GM15510 (cell line): ENCODE measurements around the gene ATXN10.

ENCODE experiments used
- POLR2A ChIP-seq: IDR thresholded peaks from 3 replicates; pipeline ENCODE4 v1.6.1; 2011; ENCODE audit warnings: borderline replicate concordance; ENCODE audit not compliant: insufficient read length; ENCODE audit errors: extremely low read depth

ATXN10 gene

DNA sequence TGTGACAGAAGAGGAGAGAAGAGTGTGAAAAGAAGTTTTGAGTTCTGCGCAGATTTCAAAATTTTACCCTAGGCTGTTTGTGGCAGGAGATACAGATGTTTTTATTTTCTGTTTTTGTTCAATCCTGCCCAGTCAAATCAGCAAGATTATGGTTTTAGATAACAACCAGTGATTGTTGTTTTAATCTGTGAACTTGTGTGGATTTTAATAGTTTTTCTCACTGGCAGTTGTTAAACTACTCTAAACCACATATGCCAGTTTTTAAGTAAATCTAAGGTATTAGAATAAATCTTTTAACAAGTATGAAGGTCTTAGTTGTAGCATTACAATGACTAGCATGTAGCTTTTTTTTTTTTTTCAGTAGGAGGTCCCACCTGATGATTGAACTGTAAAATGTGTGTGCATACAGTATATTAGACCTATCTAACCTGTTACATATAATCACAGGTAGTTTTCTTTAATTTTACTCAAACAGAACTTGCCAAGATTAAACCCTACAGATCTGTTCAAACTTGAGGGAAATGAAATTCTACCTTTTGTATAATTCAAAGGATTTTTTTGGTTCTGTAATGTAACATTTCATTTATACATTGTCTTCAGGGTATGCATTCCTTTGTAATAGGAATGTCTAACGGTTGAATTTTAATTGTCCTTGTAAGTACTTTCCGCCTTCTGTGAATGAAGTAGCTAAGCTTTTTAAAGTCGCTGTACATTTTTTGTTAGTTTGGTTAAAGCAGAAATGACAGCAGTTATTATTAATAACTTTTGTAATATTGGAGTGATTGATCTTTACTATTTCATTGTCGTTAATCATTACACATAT is 13.3 kb downstream of the ATXN10 start:
- no peak for TF ChIP-seq POLR2A

DNA sequence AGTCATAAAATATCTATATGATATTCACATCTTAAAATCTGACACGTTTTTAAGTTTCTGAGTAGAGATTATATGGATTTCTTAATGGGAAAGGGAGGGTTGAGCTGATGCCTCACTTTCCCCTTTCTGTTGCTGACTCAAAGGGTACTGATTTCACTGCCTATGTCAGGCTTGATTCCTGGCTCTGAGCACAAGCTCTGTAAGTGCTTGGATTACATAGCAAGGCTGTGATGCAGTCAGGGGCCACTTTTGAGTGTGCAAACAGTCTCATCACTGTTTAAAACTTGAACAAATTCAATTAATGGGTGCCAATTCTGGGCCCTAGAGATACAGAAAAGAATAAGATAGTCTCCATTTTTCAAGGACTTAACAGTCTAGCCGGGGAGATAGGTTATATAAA is 14.4 kb downstream of the ATXN10 start:
- TF ChIP-seq POLR2A: no peak

DNA sequence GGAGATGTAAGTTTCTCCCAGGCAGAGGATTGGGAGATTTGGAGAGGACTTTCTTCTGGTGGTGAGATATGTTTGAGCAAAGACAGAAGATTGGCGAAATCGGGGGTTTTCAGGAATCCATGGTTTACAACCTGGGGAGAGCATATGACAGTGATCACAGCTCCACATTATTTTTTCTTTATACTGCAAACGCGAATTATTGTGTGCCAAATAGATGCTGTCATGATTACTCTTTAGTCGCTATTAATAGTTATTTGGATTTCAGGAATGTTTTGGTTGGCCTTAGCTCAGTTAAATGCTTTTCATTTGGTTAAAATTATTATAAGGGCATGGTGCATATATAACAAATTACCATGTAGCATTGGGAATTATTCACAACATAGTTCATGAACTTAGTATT is 15.2 kb downstream of the ATXN10 start:
- TF ChIP-seq POLR2A: no peak

DNA sequence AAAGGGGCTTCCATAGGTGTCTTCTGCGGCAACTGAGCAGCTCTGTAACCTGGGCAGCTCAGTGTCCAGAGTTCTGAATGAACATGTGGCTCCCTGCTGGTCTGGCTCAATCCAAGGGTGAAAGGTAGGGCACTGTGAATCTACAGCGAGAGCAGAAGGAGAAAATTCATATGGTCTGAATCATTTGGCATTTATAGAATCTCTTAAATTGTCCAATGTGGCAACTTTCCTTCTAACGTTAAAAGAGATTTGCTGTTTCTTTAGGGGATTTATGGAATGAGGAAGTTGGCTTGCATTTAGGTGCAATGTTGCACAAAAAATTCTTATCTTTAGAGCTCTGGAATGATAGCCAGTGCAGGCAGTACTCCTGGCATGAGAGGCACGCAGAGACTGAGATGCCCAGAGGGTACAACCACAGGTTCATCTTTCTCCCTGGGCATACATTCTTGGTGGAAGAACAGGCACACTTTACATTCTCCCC is 17.0 kb downstream of the ATXN10 start:
- no peak for TF ChIP-seq POLR2A

DNA sequence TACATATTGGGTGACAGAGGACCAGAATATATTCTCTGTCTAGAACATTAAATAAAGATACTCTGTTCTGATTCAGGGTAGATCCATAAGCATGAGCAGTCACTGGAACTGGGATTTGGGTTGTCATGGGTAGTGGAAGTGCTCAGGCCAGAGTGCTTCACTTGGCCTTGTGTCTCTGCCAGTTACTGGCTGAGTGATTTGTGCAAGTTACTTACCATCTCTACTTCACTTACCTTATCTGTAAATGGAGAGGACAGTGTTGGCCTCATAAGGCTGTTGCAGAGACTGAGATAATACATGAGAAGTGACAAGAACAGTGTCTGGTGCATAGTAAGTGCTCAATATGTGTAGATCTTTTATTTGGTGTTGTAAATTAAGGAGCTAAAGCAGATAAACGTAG is 17.6 kb downstream of the ATXN10 start:
- TF ChIP-seq POLR2A: no peak

DNA sequence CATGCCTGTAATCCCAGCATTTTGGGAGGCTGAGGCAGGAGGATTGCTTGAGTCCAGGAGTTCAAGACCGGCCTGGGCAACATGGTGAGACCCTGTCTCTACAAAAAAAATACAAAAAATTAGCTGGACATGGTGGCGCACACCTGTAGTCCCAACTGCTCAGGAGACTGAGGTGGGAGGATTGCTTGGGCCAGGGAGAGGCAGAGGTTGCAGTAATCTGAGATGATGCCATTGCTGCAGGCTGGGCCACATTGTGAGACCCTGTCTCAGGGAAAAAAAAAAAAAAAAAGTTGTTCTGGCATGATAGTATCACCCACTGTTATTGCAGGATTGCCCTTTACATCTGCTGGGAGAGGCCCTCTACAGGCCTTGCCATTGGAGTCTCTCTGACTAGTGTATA is 18.4 kb downstream of the ATXN10 start:
- no peak for TF ChIP-seq POLR2A

DNA sequence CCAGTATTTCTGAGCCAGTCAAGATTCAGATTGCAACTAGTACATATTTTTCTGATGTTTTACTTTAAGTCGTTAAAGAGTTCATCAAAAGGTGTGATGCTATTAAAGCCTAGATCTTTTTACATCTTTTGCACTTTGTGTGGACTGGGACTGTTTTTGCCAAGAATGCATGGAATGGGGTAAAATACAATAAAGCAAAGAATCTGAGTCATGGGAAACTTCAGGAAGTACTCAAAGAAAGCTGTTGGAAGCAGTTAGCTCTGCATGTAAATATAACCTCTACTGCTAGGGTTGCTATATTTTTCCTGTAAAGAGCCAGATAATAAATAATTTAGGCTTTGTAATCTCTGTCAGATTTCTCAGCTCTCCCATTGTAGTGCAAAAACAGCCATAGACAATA is 20.9 kb downstream of the ATXN10 start:
- TF ChIP-seq POLR2A: no peak

DNA sequence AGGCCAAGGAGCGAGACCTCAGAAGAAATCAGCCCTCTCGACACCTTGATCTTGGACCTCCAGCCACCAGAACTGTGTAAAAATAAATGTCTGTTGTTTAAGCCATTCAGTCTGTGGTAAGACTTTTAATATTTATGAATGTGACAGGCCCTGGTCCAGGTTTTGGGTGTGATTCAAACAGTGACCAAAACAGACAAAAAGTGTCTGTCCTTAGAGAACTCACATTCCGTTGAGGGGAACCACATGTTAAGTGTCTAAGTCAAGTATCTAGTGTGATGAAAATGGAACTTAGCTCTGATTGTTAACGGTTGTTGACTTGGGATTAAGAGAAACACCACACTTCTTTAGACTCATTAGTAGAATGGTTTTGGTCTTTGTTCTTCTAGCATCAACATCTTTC is 22.2 kb downstream of the ATXN10 start:
- TF ChIP-seq POLR2A: no peak

DNA sequence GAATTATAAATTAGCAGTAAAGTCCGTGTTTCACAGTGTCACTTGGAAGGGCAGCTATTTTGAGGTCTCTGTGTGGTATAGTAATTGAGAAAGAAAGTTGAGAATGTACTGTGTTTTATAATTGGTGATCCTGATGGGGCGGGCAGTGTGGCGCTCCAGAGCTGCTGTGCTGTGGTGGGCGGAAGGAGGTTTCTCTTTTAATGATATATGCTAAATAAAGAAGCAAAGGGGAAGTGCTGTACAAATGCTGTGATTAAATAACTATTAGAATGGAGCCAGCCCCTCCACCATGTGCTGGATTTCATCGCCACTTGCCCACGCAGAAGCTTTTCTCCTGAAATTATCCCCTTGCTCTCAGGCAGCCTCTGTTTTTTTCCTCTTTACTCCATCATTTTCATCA is 24.6 kb downstream of the ATXN10 start:
- no peak for TF ChIP-seq POLR2A

DNA sequence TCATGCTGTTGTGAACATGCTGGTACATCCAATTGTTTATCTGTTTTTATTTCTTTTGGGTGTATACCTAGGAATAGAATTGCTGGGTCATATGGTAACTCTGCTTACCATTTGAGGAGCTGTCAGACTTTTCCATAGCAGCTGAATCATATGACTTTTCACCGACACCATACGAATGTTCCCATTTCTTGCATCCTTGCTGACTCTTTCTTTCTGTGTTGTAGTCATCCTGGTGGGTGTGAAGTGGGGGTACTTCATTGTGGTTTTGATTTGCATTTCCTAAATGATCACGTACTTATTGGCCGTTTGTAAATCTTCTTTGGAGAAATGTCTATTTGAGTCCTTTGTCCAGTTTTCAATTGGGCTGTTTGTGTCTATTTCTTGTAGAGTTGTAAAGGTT is 26.5 kb downstream of the ATXN10 start:
- TF ChIP-seq POLR2A: no peak

DNA sequence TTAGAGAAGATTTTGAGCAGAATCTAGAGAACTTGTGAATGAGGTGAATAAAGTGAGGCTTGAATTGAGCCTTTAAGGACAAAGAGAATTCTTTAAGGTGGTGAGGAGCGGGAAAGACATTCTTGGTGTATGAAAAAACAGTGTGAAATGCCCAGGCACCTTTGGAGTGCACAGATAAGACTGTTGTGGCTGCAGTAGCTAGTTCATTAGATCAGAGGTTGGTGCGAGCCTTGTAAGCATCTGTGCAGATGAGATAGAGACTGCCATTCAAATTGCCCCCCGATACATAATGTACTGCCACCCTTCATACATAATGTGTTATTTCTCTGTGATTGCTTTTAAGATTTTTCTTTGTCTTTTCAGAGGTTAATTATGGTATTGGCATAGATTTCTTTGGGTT is 31.3 kb downstream of the ATXN10 start:
- TF ChIP-seq POLR2A: no peak

DNA sequence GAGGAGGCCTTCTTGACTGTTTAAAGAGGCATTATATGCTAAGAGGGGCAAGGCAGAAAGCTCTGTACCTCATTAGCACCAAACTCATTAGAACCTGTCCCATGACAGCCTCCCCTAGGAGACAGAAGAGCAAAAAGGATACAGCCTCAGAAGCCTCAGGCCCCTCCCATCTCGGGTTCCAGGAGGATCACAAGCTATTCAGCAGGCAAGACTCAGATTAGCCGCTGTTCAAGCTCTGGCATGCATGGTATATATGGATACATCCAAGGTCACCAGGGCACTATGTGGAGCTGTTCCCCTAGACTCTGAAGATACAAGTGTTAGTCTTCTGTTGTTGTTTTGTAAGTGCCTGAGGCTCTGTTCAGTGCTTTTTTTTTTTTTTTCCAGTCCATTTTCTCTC is 32.1 kb downstream of the ATXN10 start:
- TF ChIP-seq POLR2A: no peak

DNA sequence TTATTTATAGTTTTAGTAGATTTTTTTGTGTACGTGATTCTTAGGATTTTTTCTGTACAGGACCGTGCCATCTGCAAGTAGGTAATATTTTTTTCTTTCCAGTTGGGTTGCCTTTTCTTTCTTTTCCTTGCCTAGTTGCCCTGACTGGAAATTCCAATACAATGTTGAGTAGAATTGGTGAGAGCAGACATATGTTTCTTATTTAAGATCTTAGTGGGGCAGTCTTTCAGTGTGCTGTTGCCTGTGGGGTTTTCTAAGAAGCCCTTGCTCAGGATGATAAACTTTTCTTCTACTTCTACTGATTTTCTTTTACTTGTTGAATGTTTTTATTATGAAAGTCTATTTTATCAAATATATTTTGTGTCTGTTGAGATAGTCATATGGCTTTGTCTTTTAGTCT is 33.0 kb downstream of the ATXN10 start:
- no peak for TF ChIP-seq POLR2A

DNA sequence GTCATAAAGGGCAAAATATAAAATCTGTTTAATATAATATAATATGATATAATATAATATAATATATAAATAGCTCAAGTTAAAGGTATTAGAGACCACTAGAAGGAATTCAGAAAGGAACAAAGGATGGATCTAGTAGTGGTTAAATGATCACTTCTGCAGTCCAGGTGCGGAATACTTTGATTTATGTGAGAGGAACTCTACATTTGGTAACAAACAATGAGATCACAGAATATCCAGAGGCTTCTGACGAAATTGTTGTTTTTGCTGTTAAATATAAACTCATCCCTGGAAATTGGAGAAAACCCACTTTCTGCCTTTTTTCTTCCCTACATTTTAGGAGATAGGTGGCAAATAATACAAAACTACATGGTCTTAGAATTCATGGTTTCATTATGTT is 36.0 kb downstream of the ATXN10 start:
- no peak for TF ChIP-seq POLR2A

DNA sequence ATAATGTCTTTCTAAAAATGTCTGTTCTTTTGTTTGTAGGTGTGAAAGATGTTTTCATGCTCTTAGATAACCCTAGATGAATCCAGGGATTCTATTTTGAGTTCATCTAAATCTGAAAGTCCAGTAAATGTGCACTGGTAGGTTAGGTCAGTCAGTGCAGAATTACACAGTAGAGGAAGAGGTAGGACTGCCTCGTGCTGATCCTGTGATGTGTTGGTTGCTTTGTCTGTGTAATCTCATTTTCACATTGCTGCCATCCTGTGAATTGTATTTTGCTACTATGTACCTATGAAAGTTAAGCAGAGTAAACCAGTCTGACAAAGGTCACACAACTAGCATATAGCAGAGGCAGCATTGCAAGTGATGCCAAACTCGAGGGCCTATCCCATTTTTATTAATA is 36.5 kb downstream of the ATXN10 start:
- TF ChIP-seq POLR2A: no peak

DNA sequence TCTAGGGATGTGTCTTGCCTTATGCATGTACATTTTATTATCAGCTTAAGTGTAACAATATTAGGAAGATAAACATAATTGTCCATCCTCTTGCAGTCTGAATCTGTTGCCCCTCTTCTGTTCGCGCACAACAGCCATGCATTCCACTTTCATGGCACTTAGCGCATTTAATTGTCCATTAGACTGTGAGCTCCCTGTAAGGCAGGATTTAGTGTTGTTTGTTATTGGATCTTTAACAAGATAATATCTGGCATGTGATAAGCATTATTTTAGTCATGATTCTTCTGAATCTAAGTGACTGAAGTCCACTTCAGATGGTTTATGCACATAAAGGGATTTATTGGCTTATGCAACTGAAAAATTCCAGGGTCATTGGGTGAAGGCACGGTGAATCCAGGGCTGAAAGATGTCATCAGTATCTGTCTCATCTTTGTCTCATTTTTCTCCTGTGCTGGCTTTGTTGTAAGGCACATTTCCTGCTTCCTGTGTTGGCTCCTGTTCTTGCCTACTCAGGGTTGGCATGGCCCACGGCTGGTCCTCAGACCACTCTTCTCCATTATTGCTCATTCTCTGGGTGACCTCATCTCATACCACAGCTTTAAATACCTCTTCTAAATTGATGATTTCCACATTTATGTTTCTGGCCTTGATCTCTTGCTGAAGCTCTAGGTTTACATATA is 37.6 kb downstream of the ATXN10 start:
- no peak for TF ChIP-seq POLR2A
